Retinal pigment epithelial cell (primary cell): Measurements from ENCODE around the gene ZMYND15.

Source experiments
- DNase-seq: peaks from one replicate; pipeline ENCODE4 v3.0.0-alpha.2; 2010; ENCODE audit warnings: low read depth
- H3K4me3 ChIP-seq: 2 replicates; pipeline ENCODE4 v1.5.1; 2011; ENCODE audit warnings: mild to moderate bottlenecking, low read length, control low read depth, moderate library complexity
- CTCF ChIP-seq: conservative IDR thresholded peaks from 2 replicates; pipeline ENCODE4 v1.5.1; 2011; ENCODE audit warnings: low read depth, low read length, control low read depth, inconsistent platforms

Gene ZMYND15

GRCh38 chr17:4719146-4719545 lies 20.5 kb upstream of the ZMYND15 start:
- no peak for DNase-seq
- no peak for TF ChIP-seq CTCF
- H3K4me3 ChIP-seq = no peak overlapping the region

- H3K4me3 ChIP-seq = no peak overlapping the region
- TF ChIP-seq CTCF = no peak
- DNase-seq = no peak
Observed at GRCh38 chr17:4719684-4720221, 19.9 kb upstream of the ZMYND15 start.

- no peak for TF ChIP-seq CTCF
- H3K4me3 ChIP-seq = no peak overlapping the region
- no peak for DNase-seq
Observed at GRCh38 chr17:4720787-4721186, 18.8 kb upstream of the ZMYND15 start.

GRCh38 chr17:4721203-4722135 lies 18.2 kb upstream of the ZMYND15 start:
- DNase-seq = no peak
- no peak overlapping the region for H3K4me3 ChIP-seq

GRCh38 chr17:4722678-4723240 lies 16.9 kb upstream of the ZMYND15 start:
- TF ChIP-seq CTCF = no peak
- H3K4me3 ChIP-seq = no peak overlapping the region
- no peak for DNase-seq

More at GRCh38 chr17:4721203-4722135, 18.2 kb upstream of the ZMYND15 start:
- TF ChIP-seq CTCF = no peak

GRCh38 chr17:4724650-4725049 lies 15.0 kb upstream of the ZMYND15 start:
- TF ChIP-seq CTCF = no peak
- H3K4me3 ChIP-seq = no peak overlapping the region
- no peak for DNase-seq
